Testis (tissue), 2 donors: ENCODE data around the gene TMPRSS11F.

Experiments used
- CTCF ChIP-seq, 3 experiments: fragments of 450-650 bp in 2 of 3; fragments of 200-600 bp in 1 of 3; sonication (generic) in 1 of 3; IDR thresholded peaks; one replicate each; pipeline ENCODE4 v1.5.1; 2016 to 2019; ENCODE audit warnings: antibody characterized with exemption in 3 of 3, mild to moderate bottlenecking in 2 of 3, moderate library complexity in 1 of 3
- POLR2A ChIP-seq: fragments of 450-650 bp; IDR thresholded peaks from one replicate; pipeline ENCODE4 v1.6.1; 2017; ENCODE audit warnings: antibody characterized with exemption, mild to moderate bottlenecking, moderate library complexity

- TF ChIP-seq CTCF (IDR thresholded peaks at IDR 0.05) (no peak), POLR2A (no peak)
Observed at GRCh38 chr4:68109868-68110267, 19.8 kb downstream of the TMPRSS11F start.
